SIG-M5 treated with dmso at 0.1 percent for 504 hours (cell line): Measurements from ENCODE around the gene KANSL2.
"Not testable (repeated sequence)": the region's sequence is repeated elsewhere in the genome, so short reads cannot be mapped to it uniquely, and the experiment has no call there.

Experiments
- DNase-seq: peaks from one replicate; lab custom pipeline; 2025; ENCODE audit not compliant: unreplicated experiment; lab: John Stamatoyannopoulos, UW

Gene KANSL2

GRCh38 chr12:48683534-48683933 is 1.5 kb upstream of the KANSL2 start:
- no peak for DNase-seq

- no peak for DNase-seq
Measured at GRCh38 chr12:48682927-48683326, 889 bp upstream of the KANSL2 start.

GRCh38 chr12:48682533-48682905 is 481 bp upstream of the KANSL2 start:
- DNase-seq, result not testable (repeated sequence)

GRCh38 chr12:48681399-48681709 is 684 bp downstream of the KANSL2 start:
- DNase-seq, result peak; percentile 22

- no peak for DNase-seq
Measured at GRCh38 chr12:48680861-48681260, 1.2 kb downstream of the KANSL2 start.

- DNase-seq, result peak; percentile 57
Measured at GRCh38 chr12:48678551-48679185, 3.4 kb downstream of the KANSL2 start.

- DNase-seq, result no peak
Measured at GRCh38 chr12:48671231-48671856, 10.7 kb downstream of the KANSL2 start.

- no peak for DNase-seq
Measured at GRCh38 chr12:48668996-48669395, 13.0 kb downstream of the KANSL2 start.

GRCh38 chr12:48659863-48660262 is 22.2 kb downstream of the KANSL2 start:
- no peak for DNase-seq

GRCh38 chr12:48651681-48652080 is 30.4 kb downstream of the KANSL2 start:
- DNase-seq, result no peak

- DNase-seq, result not testable (repeated sequence)
Measured at GRCh38 chr12:48645354-48645753, 36.7 kb downstream of the KANSL2 start.

- no peak for DNase-seq
Measured at GRCh38 chr12:48643011-48643410, 39.0 kb downstream of the KANSL2 start.

GRCh38 chr12:48641752-48642555 is 40.1 kb downstream of the KANSL2 start:
- DNase-seq, result not testable (repeated sequence)

- DNase-seq, result no peak
Measured at GRCh38 chr12:48640854-48641253, 41.2 kb downstream of the KANSL2 start.

- DNase-seq, result no peak
Measured at GRCh38 chr12:48640428-48640827, 41.6 kb downstream of the KANSL2 start.

- no peak for DNase-seq
Measured at GRCh38 chr12:48631071-48631470, 51.0 kb downstream of the KANSL2 start.

GRCh38 chr12:48630346-48630745 is 51.7 kb downstream of the KANSL2 start:
- no peak for DNase-seq

GRCh38 chr12:48629541-48629940 is 52.5 kb downstream of the KANSL2 start:
- DNase-seq, result no peak

- no peak for DNase-seq
Measured at GRCh38 chr12:48627556-48627955, 54.5 kb downstream of the KANSL2 start.

- not testable (repeated sequence) for DNase-seq
Measured at GRCh38 chr12:48622997-48623396, 59.0 kb downstream of the KANSL2 start.

- DNase-seq, result peak; percentile 82
Measured at GRCh38 chr12:48618541-48618940, 63.5 kb downstream of the KANSL2 start.

GRCh38 chr12:48615681-48616080 is 66.4 kb downstream of the KANSL2 start:
- no peak for DNase-seq
